ENCODE measurements around the gene RAB7A. TPM values are rescaled to one million over a fixed set of nuclear protein-coding genes. Genes with fewer than 3 reads are reported as not detected.
"Not testable (repeated sequence)": the region's sequence is repeated elsewhere in the genome, so short reads cannot be mapped to it uniquely, and the experiment has no call there.

RAB7A gene
- total RNA-seq, 1 donor from 2014 or later, result 306 TPM

DNA sequence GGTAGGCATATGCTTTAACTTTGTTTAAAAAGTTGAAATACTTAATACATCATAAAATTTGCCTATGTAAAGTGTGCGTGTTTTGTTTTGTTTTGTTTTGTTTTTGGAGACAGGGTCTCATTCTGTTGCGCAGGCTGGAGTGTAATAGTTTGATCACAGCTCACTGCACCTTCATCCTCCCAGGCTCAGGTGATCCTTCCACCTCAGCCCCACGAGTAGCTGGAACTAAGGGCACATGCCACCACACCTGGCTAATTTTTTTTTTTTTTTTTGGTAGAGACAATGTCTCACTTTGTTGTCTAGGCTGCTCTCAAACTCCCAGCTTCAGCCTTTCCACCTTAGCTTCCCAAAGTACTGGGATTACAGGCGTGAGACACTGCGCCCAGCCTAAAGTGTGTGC, 42.5 kb downstream of the RAB7A start:
- Histone ChIP-seq H3K4me3 (no peak overlapping the region), H3K27me3 (no peaks in the 10 kb centered on the region), H3K4me1 (peaks cover 30% of the 10 kb centered on the region), H3K36me3 (peaks cover 9% of the 10 kb centered on the region), H3K27ac (no peak overlapping the region), H3K9me3 (no peaks in the 10 kb centered on the region)
- DNase-seq (no peak), ATAC-seq (no peak)
- TF ChIP-seq CTCF (IDR thresholded peaks at IDR 0.05), result no peak
- intact Hi-C loops (cut with DNase I), result no loop called here

GRCh38 chr3:128770387-128770786, 44.4 kb downstream of the RAB7A start:
- ATAC-seq (no peak), DNase-seq (no peak)
- no peaks in the 10 kb centered on the region for H3K9me3 ChIP-seq
- no peak overlapping the region for H3K27ac ChIP-seq
- no peaks in the 10 kb centered on the region for H3K27me3 ChIP-seq
- H3K4me1 ChIP-seq, result peaks cover 35% of the 10 kb centered on the region
- no peak for TF ChIP-seq CTCF (IDR thresholded peaks at IDR 0.05)
- H3K36me3 ChIP-seq, result no peaks in the 10 kb centered on the region
- H3K4me3 ChIP-seq, result no peak overlapping the region
- intact Hi-C loops (cut with DNase I), result no loop called here

DNA sequence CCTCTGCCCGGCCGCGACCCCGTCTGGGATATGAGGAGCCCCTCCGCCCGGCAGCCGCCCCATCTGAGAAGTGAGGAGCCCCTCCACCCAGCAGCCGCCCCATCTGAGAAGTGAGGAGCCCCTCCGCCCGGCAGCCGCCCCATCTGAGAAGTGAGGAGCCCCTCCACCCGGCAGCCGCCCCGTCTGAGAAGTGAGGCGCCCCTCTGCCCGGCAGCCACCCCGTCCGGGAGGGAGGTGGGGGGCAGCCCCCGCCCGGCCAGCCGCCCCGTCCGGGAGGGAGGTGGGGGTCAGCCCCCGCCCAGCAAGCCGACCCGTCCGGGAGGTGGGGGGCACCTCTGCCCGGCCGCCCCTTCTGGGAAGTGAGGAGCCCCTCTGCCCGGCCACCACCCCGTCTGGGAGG, 47.2 kb downstream of the RAB7A start:
- H3K27ac ChIP-seq; H3K9me3 ChIP-seq; H3K27me3 ChIP-seq; ATAC-seq; H3K4me3 ChIP-seq; H3K36me3 ChIP-seq; DNase-seq; intact Hi-C loops (cut with DNase I): not testable (repeated sequence)
- H3K4me1 ChIP-seq, result peaks cover 36% of the 10 kb centered on the region

DNA sequence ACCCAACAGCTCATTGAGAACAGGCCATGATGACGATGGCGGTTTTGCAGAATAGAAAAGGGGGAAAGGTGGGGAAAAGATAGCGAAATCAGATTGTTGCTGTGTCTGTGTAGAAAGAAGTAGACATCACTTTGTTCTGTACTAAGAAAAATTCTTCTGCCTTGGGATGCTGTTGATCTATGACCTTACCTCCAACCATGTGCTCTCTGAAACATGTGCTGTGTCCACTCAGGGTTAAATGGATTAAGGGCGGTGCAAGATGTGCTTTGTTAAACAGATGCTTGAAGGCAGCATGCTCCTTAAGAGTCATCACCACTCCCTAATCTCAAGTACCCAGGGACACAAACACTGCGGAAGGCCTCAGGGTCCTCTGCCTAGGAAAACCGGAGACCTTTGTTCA, 47.6 kb downstream of the RAB7A start:
- DNase-seq; H3K36me3 ChIP-seq; H3K27ac ChIP-seq; H3K27me3 ChIP-seq; intact Hi-C loops (cut with DNase I); H3K9me3 ChIP-seq; H3K4me3 ChIP-seq; ATAC-seq: not testable (repeated sequence)
- peaks cover 40% of the 10 kb centered on the region for H3K4me1 ChIP-seq

DNA sequence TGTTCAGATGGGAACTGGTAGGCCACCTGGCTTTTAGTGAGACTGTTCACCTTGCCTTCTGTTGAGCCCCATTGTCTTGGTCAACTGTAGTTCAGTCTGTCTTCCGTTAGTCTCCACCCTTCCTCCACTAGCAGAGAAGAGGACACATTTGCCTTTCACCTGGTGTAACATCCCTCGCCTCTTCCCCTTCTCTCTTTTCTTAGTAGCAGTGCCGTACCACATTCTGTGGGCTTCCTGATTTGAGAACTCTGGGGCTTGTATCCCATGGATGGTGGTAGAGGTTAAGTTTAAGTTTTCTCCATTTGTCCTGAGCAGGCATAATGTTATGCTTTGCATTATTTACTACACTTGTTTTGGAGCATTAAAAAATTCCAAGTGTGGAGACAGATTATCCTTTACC, 49.3 kb downstream of the RAB7A start:
- intact Hi-C loops (cut with DNase I), result no loop called here
- H3K4me1 ChIP-seq, result peaks cover 44% of the 10 kb centered on the region
- H3K27me3 ChIP-seq, result no peaks in the 10 kb centered on the region
- H3K27ac ChIP-seq, result no peak overlapping the region
- H3K9me3 ChIP-seq, result no peaks in the 10 kb centered on the region
- no peak for TF ChIP-seq CTCF (IDR thresholded peaks at IDR 0.05)
- peak; percentile 60 for ATAC-seq
- no peaks in the 10 kb centered on the region for H3K36me3 ChIP-seq
- DNase-seq, result no peak
- no peak overlapping the region for H3K4me3 ChIP-seq

DNA sequence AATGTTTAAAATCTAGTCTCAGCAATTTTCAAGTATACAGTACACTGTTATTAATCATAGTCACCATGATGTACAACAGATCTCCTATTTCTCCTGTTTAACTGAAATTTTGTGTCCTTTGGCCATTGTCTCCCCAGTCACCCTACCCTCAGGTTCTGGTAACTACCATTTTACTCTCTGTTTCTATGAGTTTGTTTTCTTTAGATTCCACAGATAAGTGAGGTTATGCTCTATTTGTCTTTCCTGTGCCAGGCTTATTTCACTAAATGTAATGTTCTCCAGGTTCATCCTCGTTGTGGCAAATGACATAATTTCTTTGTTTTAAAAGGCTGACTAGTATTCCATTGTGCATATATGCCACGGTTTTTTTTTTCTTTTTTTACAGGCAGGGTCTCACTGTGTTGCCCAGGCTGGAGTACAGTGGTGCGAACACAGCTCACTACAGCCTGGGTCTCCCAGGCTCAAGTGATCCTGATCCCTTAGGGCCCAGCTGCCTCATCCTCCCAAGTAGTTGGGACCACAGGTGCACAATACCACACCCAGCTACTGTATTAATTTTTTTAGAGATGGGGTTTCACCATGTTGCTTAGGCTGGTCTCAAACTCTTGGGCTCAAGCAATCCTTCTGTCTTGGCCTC, 50.0 kb downstream of the RAB7A start:
- no peak overlapping the region for H3K27ac ChIP-seq

More for the DNA sequence above, 50.0 kb downstream of the RAB7A start:
- H3K4me3 ChIP-seq, result no peak overlapping the region
- intact Hi-C loops (cut with DNase I), result no loop called here
- H3K36me3 ChIP-seq, result no peaks in the 10 kb centered on the region
- peaks cover 50% of the 10 kb centered on the region for H3K4me1 ChIP-seq
- no peaks in the 10 kb centered on the region for H3K27me3 ChIP-seq
- no peak for TF ChIP-seq CTCF (IDR thresholded peaks at IDR 0.05)
- ATAC-seq, result no peak
- DNase-seq, result no peak
- no peaks in the 10 kb centered on the region for H3K9me3 ChIP-seq
